H1 (cell line): Measurements from ENCODE around the gene VWA2. TPM values are rescaled to one million over a fixed set of nuclear protein-coding genes. Genes with fewer than 3 reads are reported as not detected.

Source experiments
- CTCF ChIA-PET: fragments of 300-600 bp; sonication (Branson Sonifier 250); formaldehyde crosslinking; loops from one replicate; lab custom pipeline; 2021; ENCODE audit not compliant: partially characterized antibody; lab: Charles Lee
- POLR2A ChIA-PET: fragments of 300-600 bp; sonication (Branson Sonifier 250); formaldehyde crosslinking; loops from one replicate; lab custom pipeline; 2021; ENCODE audit warnings: inconsistent platforms; ENCODE audit not compliant: partially characterized antibody; lab: Charles Lee
- DNase-seq, 2 experiments: peaks; one replicate each; pipeline versions ENCODE4 v3.0.0 to v3.0.0-alpha.2; 2010 to 2022; ENCODE audit warnings: low spot score in 2 of 2, low read depth in 1 of 2, mixed read lengths in 1 of 2
- FAIRE-seq: peaks from 2 replicates; lab custom pipeline; 2011; peaks lifted over from hg19 to GRCh38; lab: Jason Lieb, UNC
- H2AFZ ChIP-seq: 2 replicates; pipeline ENCODE4 v1.8.1; 2012; ENCODE audit warnings: low read length, inconsistent platforms
- H2AK5ac ChIP-seq: 2 replicates; pipeline ENCODE4 v1.6.1; 2013; ENCODE audit warnings: low read depth, low read length
- H2BK120ac ChIP-seq: replicated peaks from 2 replicates; pipeline ENCODE3; 2013; ENCODE audit warnings: low read depth, low read length, inconsistent platforms
- H2BK12ac ChIP-seq: 2 replicates; pipeline ENCODE4 v1.6.1; 2013; ENCODE audit warnings: low read depth, low read length
- H2BK15ac ChIP-seq: 2 replicates; pipeline ENCODE4 v1.6.1; 2013; ENCODE audit warnings: low read length
- H2BK20ac ChIP-seq: 2 replicates; pipeline ENCODE4 v1.6.1; 2013; ENCODE audit warnings: low read length
- H2BK5ac ChIP-seq: 2 replicates; pipeline ENCODE4 v1.6.1; 2013; ENCODE audit warnings: low read depth, low read length
- H3K14ac ChIP-seq: 2 replicates; pipeline ENCODE4 v1.6.1; 2013; ENCODE audit warnings: inconsistent platforms; ENCODE audit not compliant: insufficient read length
- H3K18ac ChIP-seq: 2 replicates; pipeline ENCODE4 v1.6.1; 2013; ENCODE audit warnings: low read length; ENCODE audit errors: extremely low read depth
- H3K23ac ChIP-seq: 2 replicates; pipeline ENCODE4 v1.6.1; 2013; ENCODE audit warnings: inconsistent platforms; ENCODE audit not compliant: insufficient read length
- H3K23me2 ChIP-seq: 2 replicates; pipeline ENCODE4 v1.6.1; 2013; ENCODE audit warnings: low read depth, low read length
- H3K27ac ChIP-seq: 2 replicates; pipeline ENCODE4 v1.6.1; 2011; ENCODE audit warnings: low read depth, low read length, inconsistent platforms
- H3K27me3 ChIP-seq, 4 experiments: replicated peaks in 1 of 4; 1 replicate in 1 of 4; 2 replicates in 3 of 4; pipeline versions ENCODE4 v1.6.1 to v1.8.1; 2011 to 2013; ENCODE audit warnings: low read length in 3 of 4, mild to moderate bottlenecking in 3 of 4, inconsistent platforms in 2 of 4, mixed read lengths in 2 of 4, moderate library complexity in 1 of 4; ENCODE audit not compliant: control insufficient read depth in 3 of 4, insufficient read depth in 3 of 4; ENCODE audit errors: extremely low read depth in 1 of 4
- H3K36me3 ChIP-seq, 4 experiments: 2 replicates each; pipeline versions ENCODE4 v1.6.1 to v1.8.1; 2011 to 2013; ENCODE audit warnings: mild to moderate bottlenecking in 4 of 4, low read length in 3 of 4, moderate library complexity in 2 of 4, control low read depth in 1 of 4, inconsistent platforms in 1 of 4; ENCODE audit not compliant: insufficient read depth in 4 of 4, control insufficient read depth in 2 of 4
- H3K4ac ChIP-seq: replicated peaks from 2 replicates; pipeline ENCODE3; 2013; ENCODE audit warnings: low read length, low read depth, mixed read lengths, inconsistent platforms; ENCODE audit not compliant: insufficient read length
- H3K4me1 ChIP-seq, 4 experiments: replicated peaks in 1 of 4; 1 replicate in 1 of 4; 2 replicates in 3 of 4; pipeline versions ENCODE4 v1.6.1 to v1.8.1; 2011 to 2013; ENCODE audit warnings: low read length in 3 of 4, inconsistent platforms in 2 of 4, mixed read lengths in 1 of 4; ENCODE audit not compliant: insufficient read depth in 4 of 4, control insufficient read depth in 3 of 4
- H3K4me2 ChIP-seq, 2 experiments: 2 replicates each; pipeline versions ENCODE4 v1.6.1 to v1.8.1; 2011 to 2013; ENCODE audit warnings: low read depth in 2 of 2, low read length in 2 of 2, control low read depth in 1 of 2, inconsistent platforms in 1 of 2, mild to moderate bottlenecking in 1 of 2; ENCODE audit not compliant: insufficient read depth in 1 of 2
- H3K4me3 ChIP-seq, 4 experiments: fragments of 200-600, 300-600 bp in 1 of 4; sonication (generic), shearing (Covaris generic), sonication (Bioruptor Twin) in 1 of 4; 2 replicates each; pipeline versions ENCODE4 v1.5.1 to v1.8.1; 2011 to 2016; ENCODE audit warnings: low read length in 4 of 4, low read depth in 3 of 4, control low read depth in 2 of 4, inconsistent platforms in 2 of 4, mild to moderate bottlenecking in 2 of 4, mixed read lengths in 1 of 4, moderate library complexity in 1 of 4; ENCODE audit not compliant: insufficient read depth in 2 of 4; ENCODE audit errors: extremely low read depth in 1 of 4
- H3K56ac ChIP-seq: replicated peaks from 2 replicates; pipeline ENCODE3; 2013; ENCODE audit warnings: low read depth, mild to moderate bottlenecking, mixed read lengths, low read length, inconsistent platforms; ENCODE audit not compliant: insufficient read length
- H3K79me1 ChIP-seq: 2 replicates; pipeline ENCODE4 v1.6.1; 2013; ENCODE audit warnings: low read depth, low read length, control low read depth
- H3K79me2 ChIP-seq, 2 experiments: 2 replicates each; pipeline versions ENCODE4 v1.6.1 to v1.8.1; 2012 to 2013; ENCODE audit warnings: low read length in 2 of 2, mild to moderate bottlenecking in 2 of 2, inconsistent platforms in 1 of 2; ENCODE audit not compliant: insufficient read depth in 2 of 2, control insufficient read depth in 1 of 2
- H3K9ac ChIP-seq, 4 experiments: replicated peaks in 1 of 4; 1 replicate in 1 of 4; 2 replicates in 3 of 4; pipeline versions ENCODE4 v1.6.1 to v1.8.1; 2011 to 2013; ENCODE audit warnings: low read depth in 3 of 4, low read length in 3 of 4, control low read depth in 2 of 4, mild to moderate bottlenecking in 2 of 4, moderate library complexity in 2 of 4, inconsistent platforms in 1 of 4; ENCODE audit errors: extremely low read depth in 1 of 4
- H3K9me3 ChIP-seq, 2 experiments: 2 replicates each; pipeline versions ENCODE4 v1.6.1 to v1.8.1; 2012 to 2013; ENCODE audit warnings: mild to moderate bottlenecking in 2 of 2, moderate library complexity in 2 of 2, control low read depth in 1 of 2, inconsistent platforms in 1 of 2, low read depth in 1 of 2, low read length in 1 of 2, mixed read lengths in 1 of 2; ENCODE audit not compliant: insufficient read depth in 2 of 2
- H4K20me1 ChIP-seq, 2 experiments: replicated peaks in 1 of 2; 2 replicates each; pipeline versions ENCODE3 to v1.8.1; 2011 to 2013; ENCODE audit warnings: inconsistent platforms in 2 of 2, low read length in 2 of 2, mild to moderate bottlenecking in 1 of 2; ENCODE audit not compliant: insufficient read depth in 2 of 2, control insufficient read depth in 1 of 2
- H4K5ac ChIP-seq: 2 replicates; pipeline ENCODE4 v1.6.1; 2013; ENCODE audit warnings: low read length, low read depth, mixed read lengths, inconsistent platforms; ENCODE audit not compliant: insufficient read length
- H4K8ac ChIP-seq: 2 replicates; pipeline ENCODE4 v1.8.0; 2013; ENCODE audit warnings: mild to moderate bottlenecking, moderate library complexity, low read length, inconsistent platforms; ENCODE audit not compliant: insufficient read depth; ENCODE audit errors: extremely low read depth
- H4K91ac ChIP-seq: replicated peaks from 2 replicates; pipeline ENCODE3; 2013; ENCODE audit warnings: low read length, mixed read lengths, inconsistent platforms; ENCODE audit not compliant: insufficient read length
- BCL11A ChIP-seq, 2 experiments: IDR thresholded peaks; one replicate each; pipeline ENCODE4 v1.6.1; 2011; ENCODE audit warnings: low read depth in 2 of 2, low read length in 2 of 2, mild to moderate bottlenecking in 2 of 2
- JUND ChIP-seq: IDR thresholded peaks from 2 replicates; pipeline ENCODE4 v1.6.1; 2011; ENCODE audit warnings: mild to moderate bottlenecking, improper control_type of control experiment, low read length
- KDM4A ChIP-seq: IDR thresholded peaks from one replicate; pipeline ENCODE4 v1.7.1; 2012; ENCODE audit warnings: low read depth, mild to moderate bottlenecking, moderate library complexity, low read length, inconsistent platforms; ENCODE audit not compliant: severe bottlenecking
- POLR2AphosphoS5 ChIP-seq: IDR thresholded peaks from 2 replicates; pipeline ENCODE4 v1.6.1; 2011; ENCODE audit warnings: low read depth, low read length
- RAD21 ChIP-seq, 2 experiments: IDR thresholded peaks in 1 of 2; conservative IDR thresholded peaks in 1 of 2; 2 replicates each; pipeline ENCODE4 v1.6.1; 2011; ENCODE audit warnings: low read depth in 2 of 2, low read length in 2 of 2, improper control_type of control experiment in 1 of 2, inconsistent platforms in 1 of 2, mild to moderate bottlenecking in 1 of 2, moderate library complexity in 1 of 2
- RXRA ChIP-seq: IDR thresholded peaks from 2 replicates; pipeline ENCODE4 v1.6.1; 2011; ENCODE audit warnings: low read depth, mild to moderate bottlenecking, low read length, moderate library complexity; ENCODE audit not compliant: insufficient read depth
- TEAD4 ChIP-seq: IDR thresholded peaks from 2 replicates; pipeline ENCODE4 v1.6.1; 2012; ENCODE audit warnings: low read depth, low read length, inconsistent platforms, mixed read lengths
- WGBS, 2 experiments: shearing (Covaris generic) in 1 of 2; methylation state at CpG; one replicate each; pipeline versions ENCODE4 v1.1.6 to v1.1.7; 2013 to 2015; ENCODE audit warnings: low lambda C conversion rate in 2 of 2, mixed read lengths in 2 of 2, inconsistent platforms in 1 of 2, low coverage in 1 of 2, missing lambda C conversion rate in 1 of 2; ENCODE audit not compliant: insufficient replicate concordance in 2 of 2, insufficient coverage in 1 of 2, insufficient read length in 1 of 2; ENCODE audit errors: extremely low coverage in 1 of 2, missing lambda C conversion rate in 1 of 2; 5-methylcytosine and 5-hydroxymethylcytosine counted together
- polyA plus RNA-seq, 7 experiments: library from polyadenylated mRNA; depleted of rRNA in 3 of 7; stranded (reverse) in 5 of 7; unstranded in 2 of 7; fragments of >200 nt in 5 of 7; fragments of 200-250 nt in 2 of 7; gene quantifications; 1 replicate in 5 of 7; 2 replicates in 1 of 7; 4 replicates in 1 of 7; pipeline versions ENCODE4 v1.2.1 to v1.2.3, GENCODE V29; 2011 to 2013; ENCODE audit warnings: missing spikeins in 2 of 7, mixed read lengths in 2 of 7
- total RNA-seq: library from RNA; stranded (reverse); fragmentation: NEBNext Ultra II Directional; extraction: Animal tissue kit (Norgen Biotek cat#: 25700); gene quantifications from 2 replicates; pipeline ENCODE4 v1.2.1, GENCODE V29; 2021

Gene VWA2
- total and polyA plus RNA-seq, 2 of the 8 experiments (the other 6 are each of a cell fraction or from before 2014, with no cell fraction given), result 2.8 to 2.9 TPM

- no peak overlapping the region for H3K18ac ChIP-seq
- no peak overlapping the region for H4K8ac ChIP-seq
- H2AK5ac ChIP-seq, result no peak overlapping the region
- no peak overlapping the region for H2BK12ac ChIP-seq
- no peak overlapping the region for H3K9ac ChIP-seq
- ChIA-PET POLR2A (no interaction called here), CTCF (interaction anchor here (0.8 to 1.7 kb wide), 4 partner anchors 11 to 175 kb away, joined by 3 to 8 read pairs (median 4); no protein-coding TSS in a partner anchor)
- no peak overlapping the region for H4K91ac ChIP-seq
- no peak overlapping the region for H3K4me2 ChIP-seq
- 0 out of 2 replicates have a peak, but pooled peaks cover 2% of the 10 kb centered on the region for H3K23me2 ChIP-seq
- no peak overlapping the region for H3K14ac ChIP-seq
- H3K79me2 ChIP-seq, result no peaks in the 10 kb centered on the region
- H3K9me3 ChIP-seq, result no peaks in the 10 kb centered on the region
- H3K56ac ChIP-seq, result no peak overlapping the region
- H2BK15ac ChIP-seq, result no peak overlapping the region
- DNase-seq (no peak), FAIRE-seq (no peak)
- no peak overlapping the region for H3K27ac ChIP-seq
- H3K36me3 ChIP-seq, result no peaks in the 10 kb centered on the region
- no peak overlapping the region for H2BK5ac ChIP-seq
- 87% methylated on average over 5 of the region's 5 CpGs; no CpG with 5 or more reads in 1 of the 2 experiments for whole genome bisulfite sequencing, 2 experiments
- H3K23ac ChIP-seq, result no peak overlapping the region
- no peaks in the 10 kb centered on the region for H4K20me1 ChIP-seq
- 0 out of 7 replicates have a peak, but pooled peaks cover 0 to 2% (median 0%) of the 10 kb centered on the region in 4 experiments for H3K27me3 ChIP-seq
- H3K79me1 ChIP-seq, result no peaks in the 10 kb centered on the region
- no peak overlapping the region for H3K4me3 ChIP-seq
- H4K5ac ChIP-seq, result no peak overlapping the region
- peaks cover 0 to 8% (median 5%) of the 10 kb centered on the region in 4 experiments; a peak in 5 of 7 replicates for H3K4me1 ChIP-seq
- H2BK20ac ChIP-seq, result no peak overlapping the region
- no peak overlapping the region for H2AFZ ChIP-seq
- H2BK120ac ChIP-seq, result no peak overlapping the region
- H3K4ac ChIP-seq, result no peak overlapping the region
- TF ChIP-seq TEAD4 (no peak), KDM4A (no peak), BCL11A (IDR thresholded peaks at IDR 0.05; ENCODE audit: low read depth in 2 of 2, low read length in 2 of 2) (no peak), RXRA (no peak), RAD21 (IDR thresholded peaks at IDR 0.05 in 1 of 2, conservative IDR thresholded peaks at IDR 0.05 in 1 of 2; ENCODE audit: low read depth in 2 of 2, low read length in 2 of 2) (no peak), JUND (no peak), POLR2AphosphoS5 (no peak)
Observed at GRCh38 chr10:114322344-114322743, 83.3 kb downstream of the VWA2 start.
